ENCODE data around the gene RPH3AL.

The RPH3AL gene

DNA sequence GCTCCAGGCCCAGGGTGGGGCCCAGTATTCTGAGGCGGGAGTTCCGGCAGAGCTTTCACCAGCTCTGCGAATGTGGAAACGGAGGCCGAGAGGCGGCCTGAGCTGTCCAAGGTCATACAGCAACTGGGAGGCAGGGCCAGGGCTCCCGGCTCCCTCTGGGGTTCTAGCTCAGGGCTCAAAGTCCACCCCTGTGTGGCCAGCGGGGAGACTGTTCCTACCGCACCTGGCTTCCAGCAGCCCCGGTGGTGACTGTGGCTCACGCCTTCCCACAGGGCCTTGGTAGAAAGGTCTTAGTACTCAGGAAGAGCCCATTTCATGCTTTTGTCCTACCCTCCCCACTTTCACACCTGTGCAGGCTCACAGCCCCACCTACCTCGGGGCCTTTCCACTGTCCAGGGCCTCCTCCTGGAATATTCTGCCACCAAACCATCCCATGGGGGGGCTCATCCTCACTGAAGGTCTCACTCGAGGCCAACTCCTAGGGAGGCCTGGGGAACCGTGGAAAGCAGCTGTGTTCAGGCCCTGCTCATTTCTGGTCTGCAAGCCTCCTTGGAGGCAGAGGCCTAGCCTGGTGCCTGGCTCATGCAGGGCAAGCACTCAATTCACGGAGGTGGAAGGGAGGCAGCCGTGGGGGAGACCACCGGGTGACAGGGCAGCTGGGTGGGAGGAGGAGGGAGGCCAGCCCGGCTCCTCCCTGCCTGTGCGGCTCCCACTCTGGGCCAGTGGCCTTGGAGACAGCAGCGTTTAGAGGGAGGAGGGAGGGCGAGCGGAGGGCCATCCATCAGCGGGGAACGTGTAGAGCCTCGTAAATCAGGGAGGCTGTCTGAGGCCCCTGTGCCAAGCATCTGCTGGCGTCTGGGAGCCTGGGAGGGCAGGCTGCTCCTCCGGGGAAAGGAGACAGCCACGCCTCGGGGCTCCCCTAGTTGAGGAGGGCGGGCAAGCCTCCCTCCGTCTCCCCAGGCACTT lies 158.5 kb downstream of the RPH3AL start:
- no peak for DNase-seq

DNA sequence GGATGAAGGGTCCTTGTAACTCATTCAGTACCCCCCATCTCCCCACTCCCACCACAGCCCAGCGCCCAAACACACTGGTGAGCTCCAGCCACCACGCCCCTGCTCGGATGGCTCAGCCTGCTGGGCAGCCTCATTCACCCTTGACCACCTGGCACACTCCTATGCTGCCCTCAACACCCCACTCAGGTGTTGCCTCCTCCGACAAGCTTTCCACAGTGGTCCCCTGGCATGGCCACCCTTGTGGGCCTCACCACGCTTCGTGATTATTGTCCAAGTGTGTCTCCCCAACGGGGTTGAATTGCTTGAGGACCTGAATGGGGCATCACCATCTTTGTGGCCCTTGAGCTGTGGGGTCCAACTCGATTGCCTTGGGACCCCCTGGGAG lies 159.2 kb downstream of the RPH3AL start:
- no peak for DNase-seq

DNA sequence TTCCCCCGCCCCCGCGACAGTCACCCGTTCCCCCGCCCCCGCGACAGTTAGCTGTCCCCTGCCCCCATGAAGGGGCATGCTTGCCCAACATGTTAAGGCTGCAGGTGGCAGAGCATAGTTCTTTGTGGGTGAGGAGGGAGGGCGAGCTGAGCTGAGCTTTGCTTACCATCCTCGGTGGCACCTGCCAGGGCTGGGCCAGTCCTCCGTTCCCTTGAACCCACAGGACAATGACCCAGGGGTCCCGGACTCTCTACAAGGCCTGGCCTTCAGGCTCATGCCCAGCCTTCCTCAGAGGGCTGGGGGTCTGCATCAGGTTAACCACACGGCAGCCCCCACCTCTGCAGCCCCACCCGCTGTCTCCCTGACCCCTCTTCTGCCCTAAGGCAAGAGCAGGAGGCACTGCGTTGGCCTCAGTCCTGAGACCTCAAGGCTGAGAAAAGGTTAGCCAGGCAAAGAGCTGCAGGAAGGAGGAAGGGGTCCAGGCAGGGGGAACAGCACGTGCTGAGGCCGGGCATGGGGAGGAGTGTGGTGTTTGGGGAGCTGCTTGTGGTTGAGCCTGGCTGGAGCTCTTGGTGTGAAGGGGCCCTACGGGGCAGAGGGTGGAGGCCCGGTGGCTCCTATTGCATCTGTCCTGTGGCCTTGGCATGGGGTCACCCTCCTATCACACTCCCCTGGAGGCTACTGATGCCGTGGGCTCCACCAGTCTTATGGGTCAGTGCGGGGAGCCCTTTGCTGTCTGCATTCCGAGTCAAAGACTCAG lies 159.8 kb downstream of the RPH3AL start:
- no peak for DNase-seq

DNA sequence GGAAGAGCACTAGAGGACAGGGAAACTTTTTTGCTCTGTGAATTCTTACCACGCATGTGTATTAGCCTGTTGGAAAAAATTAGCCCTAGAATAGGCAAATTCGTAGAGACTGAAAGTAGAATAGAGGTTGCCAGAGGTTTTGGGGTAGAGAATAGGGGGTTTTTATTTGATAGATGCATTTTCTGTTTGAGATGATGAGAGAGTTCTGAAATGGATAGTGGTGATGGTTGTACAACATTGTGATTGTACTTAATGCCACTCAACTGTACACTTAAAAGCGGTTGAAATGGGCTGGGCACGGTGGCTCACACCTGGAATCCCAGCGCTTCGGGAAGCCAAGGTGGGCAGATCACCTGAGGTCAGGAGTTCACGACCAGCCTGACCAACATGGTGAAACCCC lies 163.2 kb downstream of the RPH3AL start:
- DNase-seq = no peak

DNA sequence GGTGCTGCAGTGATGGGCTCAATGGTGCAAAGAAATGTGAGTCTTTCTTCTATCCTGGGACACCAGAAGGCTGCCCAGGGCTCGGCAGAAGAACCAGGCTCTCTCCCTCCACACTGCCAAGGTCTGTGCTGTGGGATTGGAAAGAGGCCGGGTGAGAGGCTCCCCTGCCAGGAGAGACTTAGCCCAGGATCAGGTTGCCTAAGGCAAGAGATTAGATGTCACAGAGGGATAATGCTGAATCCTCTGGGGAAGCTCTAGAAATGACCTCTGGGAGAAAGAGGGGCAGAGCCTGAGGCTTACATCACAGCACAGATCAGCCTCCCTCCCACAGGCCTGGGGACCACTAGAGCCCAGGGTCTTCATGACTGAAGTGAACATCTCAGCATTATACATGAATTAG lies 165.5 kb downstream of the RPH3AL start:
- DNase-seq = no peak

DNA sequence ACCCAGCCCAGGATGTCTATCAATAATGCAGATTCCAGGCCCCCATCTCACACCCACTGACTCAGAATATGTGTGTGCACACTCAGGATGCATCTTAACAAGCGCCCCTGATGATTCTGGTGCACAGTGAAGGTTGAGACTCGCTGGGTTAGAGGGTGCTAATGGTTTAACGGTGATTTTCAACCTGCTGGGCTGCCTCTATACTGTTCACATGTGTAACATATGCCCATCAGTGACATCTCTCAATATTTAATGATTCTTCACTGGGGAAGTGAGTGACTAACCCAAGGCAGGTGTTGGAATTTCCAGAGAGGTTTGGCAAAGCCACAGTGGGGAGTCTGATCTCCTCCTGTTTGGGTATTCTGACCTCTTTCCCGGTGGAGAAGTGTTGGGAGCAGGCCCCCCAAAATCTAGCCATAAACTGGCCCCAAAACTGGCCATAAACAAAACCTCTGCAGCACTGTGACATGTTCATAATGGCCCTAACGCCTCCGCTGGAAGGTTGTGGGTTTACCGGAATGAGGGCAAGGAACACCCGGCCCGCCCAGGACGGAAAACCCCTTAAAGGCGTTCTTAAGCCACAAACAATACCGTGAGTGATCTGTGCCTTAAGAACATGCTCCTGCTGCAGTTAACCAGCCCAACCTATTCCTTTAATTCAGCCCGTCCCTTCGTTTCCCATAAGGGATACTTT lies 167.0 kb downstream of the RPH3AL start:
- no peak for DNase-seq

DNA sequence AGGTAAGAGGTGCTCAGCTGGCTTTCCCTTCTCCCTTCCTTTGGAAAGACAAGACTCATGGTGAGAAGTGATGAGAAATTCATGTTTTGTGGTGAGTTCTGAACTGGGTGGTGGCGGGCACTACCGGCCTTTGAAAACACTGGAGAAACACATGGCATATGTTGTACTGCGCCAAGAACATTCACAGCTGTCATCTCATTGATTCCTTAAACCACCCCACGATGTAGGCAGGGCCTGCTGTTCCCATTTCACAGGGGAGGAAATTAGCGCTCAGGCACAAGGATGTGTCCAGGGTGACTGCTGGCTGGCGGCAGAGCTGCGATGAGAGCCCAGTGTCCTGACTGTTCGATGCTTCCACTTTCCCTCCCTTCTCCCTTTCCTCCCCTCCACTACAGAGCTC lies 169.6 kb downstream of the RPH3AL start:
- DNase-seq = no peak

DNA sequence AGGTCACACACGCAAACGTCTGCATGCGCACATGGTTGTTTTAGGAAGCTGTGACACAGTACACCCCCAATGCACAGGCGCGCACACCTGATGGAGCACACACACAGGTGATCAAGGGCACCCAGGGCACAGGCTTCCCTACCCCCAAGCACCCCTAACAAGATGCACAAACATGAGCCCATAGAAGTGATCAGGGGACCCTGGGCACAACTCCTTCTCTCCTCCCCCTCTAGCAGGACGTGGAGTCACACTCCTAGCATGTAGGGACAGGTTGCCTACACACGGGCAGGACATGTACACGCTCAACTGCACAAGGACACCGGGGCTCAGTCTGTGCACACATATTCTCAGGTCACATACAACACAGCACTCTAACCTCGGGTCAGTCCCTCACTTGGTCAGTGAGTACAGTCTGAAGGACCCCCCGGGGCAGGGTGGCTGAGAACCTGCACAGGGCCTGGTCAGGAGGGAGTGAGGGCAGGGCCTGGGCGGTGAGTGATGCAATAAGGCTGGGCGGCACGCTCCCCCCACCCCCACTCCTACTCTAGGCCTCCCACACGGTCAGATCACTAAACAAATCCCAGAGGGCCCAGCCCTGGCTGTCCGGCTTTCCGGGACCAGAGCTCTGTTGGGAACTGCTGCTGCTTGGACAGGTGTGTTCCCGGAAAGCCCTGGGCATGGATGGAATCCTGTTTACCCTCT lies 170.4 kb downstream of the RPH3AL start:
- DNase-seq = no peak

DNA sequence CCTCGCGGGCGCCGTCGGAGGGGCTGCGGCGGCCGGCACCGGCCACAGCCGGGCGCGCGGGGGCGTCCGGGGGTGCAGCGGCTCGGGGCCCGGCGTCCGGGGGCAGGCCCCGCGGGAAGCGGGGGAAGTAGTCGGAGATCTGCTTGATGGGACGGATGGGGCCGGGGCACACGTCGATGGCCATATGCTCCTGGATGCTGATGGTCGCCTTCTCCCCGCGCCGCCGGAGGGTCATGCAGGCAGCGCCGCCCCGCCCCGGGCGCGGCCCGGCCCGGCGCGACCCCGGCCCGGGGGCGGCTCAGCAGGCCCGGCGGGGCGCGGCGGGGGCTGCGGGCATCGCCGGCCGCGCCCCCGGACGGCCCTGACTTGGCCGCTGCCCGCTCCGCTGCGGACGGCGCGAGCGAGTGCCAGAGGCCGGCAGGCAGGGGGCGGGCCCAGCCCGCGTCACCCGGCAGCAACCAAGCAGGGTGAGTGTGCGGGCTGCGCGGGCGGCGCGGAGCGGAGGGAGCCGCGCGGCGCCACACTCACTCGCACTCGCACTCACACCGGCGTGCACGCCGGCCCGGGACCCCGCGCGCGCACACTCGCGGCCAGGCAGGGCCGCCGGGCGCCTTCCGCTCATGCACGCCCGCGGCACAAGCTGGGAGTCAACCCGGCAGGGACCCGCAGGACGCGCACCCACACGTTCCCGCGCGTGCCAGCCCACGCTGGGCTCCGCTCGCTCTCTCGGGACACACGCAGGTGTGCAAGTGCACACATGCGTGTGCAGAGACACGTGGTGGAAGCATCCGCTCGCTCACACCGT lies 171.2 kb downstream of the RPH3AL start, which contains the start of gene DOC2B:
Gene DOC2B, minus strand, starts transcription at position 406 of the 805 bp plus-strand sequence. Its CDS starts 171 bp downstream, at position 235.
- DNase-seq = no peak

DNA sequence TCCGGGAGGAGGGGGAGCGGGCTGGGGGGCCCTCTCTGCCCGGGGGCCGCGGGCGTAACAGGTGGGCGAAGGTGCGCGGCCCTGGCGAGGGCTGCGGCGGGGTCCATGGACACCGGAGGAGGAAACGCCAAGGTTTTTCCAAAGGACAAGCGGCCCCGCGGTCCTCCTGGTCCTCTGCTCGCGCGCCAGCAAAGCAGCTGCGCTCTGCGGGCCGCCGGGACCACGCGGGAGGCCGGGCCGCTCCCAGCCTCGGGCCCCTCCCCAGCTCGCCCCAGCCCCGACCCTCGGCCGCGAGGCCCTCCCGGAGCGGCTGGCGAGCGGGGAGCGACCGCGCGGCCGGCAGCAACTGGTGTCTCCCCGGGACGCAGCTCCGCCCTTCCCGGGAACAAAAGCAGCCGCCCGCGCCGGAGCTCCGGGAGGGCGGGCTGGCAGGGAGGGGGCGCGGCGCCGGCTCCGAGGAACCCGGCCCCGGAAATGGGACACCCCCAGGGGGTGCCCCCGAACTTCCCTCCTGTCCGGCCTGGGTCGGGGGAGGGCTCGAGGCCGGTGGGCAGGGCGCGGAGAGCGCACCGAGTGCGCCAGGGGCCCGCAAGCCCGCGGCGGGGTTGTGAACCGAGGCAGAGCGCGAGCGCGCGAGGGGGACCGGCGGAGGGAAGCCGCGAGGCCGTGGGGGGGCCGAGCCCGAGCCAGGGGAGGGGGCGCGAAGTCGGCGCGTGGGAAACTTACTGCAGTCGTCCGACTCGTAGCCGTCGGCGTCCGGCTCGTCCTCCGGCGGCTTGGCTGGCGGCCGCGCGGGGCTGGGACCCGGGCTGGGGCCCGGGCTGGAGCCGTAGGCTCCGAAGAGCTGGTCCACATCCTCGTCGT lies 172.0 kb downstream of the RPH3AL start:
- no peak for DNase-seq

DNA sequence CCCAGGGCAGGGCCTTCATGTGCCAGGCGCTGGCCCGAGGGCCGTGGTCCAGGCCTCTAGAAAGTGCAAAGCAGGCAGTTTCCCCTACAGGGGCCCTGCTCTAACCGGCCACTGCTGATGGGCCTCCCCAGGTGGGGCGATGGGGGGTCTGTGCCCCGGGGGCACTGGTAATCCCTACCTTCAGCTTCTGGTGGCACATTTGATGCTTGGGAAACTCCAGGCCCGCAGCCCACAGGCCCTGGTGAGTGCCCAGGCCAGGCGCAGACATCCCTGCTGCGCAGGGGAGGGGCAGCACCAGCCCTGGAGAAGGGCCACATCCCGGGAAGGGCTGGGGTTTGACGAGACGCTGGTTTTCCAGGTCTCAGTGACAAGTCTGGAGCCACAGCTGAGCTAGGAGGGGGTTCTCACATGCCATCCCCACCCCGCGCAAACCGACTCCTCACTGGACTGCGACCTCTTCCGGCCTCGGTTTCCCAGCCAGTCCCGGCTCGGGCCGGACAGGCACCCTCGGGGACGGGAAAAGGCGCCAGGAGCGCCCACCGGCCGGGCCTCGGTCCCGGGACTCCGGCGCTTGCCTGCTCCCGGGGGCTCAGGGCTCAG lies 172.7 kb downstream of the RPH3AL start:
- DNase-seq = no peak

DNA sequence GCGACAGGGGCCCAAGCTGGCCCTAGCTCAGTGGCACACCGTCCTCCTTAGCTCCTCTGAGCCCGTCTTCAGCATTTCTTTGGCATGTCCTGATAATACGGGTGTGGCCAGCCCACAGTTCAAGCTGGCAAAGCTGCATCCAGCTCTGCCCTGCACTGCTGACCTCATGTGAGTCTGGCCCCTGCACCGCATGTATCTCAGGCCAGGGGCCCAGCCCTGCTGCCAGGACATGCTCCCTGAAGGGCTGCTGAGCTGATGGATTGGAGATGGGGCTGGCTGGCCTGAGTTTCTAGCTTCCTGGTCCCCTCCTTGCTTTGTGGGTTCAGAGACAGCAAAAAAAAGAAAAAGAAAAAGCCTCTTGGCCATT lies 173.6 kb downstream of the RPH3AL start:
- DNase-seq = no peak

DNA sequence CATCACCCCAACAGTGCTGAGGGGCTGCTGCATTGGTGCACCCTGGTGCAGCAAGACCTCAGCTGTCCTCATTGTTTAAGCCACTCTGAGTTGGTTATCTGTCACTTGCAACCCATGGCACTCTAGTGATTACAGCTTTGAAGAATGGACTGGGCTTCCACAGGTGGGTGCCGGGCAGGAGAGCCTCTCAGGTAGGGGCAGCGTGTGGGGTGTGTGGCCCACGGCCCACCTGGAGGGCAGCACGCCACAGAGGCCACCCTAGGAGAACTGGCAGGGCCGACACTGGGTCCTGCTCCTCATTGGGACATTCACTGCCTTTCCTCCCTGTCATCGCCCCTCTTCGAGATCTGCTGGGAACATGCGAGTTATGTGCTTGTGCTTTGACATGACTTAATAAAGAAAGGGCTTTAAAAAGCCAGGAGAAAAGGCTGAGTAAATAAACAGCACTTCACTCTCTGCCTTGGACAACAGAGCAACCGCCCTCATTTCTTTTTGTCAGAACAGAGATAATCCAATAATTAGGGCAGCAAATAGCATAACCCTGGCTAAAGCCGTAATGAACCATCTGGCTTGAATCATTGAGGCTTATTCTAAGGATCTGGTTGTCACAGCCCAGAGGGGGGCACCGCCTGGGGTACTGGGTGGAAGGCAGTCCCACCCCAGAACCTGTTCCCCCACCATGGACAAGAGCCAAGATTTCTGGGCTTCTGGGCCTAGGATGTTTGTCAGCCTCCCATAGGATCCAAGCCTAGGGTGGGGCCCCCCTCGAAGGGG lies 174.1 kb downstream of the RPH3AL start:
- DNase-seq = no peak

DNA sequence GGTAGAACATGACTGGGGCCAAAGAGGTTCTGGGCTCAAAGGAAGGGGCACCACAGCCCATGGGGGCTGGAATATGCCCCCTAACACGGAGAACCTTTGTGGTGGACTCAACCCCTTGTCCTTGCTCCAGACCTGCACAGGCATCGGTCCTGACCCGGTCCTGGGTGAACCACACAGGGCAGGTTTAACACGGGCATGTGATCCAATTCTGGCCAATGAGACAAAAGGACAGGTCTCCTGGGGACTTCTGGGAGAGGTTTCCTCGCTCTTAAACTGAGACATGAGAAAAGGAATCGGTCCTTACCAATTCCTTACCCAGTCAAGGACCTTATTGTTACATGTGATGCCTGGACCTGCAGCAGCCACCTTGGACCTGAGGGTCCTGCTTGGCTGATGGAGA lies 174.8 kb downstream of the RPH3AL start:
- no peak for DNase-seq

DNA sequence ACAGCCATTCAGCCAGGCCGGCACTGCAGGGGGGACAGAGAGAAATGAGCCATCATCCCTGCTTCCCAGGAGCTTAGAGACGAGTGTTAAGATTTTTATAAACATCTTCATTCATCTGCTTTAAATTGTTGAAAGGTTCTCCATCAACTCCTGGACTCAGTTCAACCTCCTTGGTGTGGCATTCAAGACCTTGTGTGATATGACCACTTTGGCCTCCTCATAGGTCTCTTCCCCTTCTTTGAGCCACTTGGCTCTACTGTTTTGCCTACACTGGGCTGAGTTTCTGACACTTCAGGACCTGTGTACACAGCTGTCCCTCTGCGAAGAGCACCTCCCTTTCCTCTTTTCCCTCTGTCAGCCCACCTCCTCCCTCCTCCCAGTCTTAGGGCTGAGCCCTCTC lies 175.5 kb downstream of the RPH3AL start:
- DNase-seq = no peak

DNA sequence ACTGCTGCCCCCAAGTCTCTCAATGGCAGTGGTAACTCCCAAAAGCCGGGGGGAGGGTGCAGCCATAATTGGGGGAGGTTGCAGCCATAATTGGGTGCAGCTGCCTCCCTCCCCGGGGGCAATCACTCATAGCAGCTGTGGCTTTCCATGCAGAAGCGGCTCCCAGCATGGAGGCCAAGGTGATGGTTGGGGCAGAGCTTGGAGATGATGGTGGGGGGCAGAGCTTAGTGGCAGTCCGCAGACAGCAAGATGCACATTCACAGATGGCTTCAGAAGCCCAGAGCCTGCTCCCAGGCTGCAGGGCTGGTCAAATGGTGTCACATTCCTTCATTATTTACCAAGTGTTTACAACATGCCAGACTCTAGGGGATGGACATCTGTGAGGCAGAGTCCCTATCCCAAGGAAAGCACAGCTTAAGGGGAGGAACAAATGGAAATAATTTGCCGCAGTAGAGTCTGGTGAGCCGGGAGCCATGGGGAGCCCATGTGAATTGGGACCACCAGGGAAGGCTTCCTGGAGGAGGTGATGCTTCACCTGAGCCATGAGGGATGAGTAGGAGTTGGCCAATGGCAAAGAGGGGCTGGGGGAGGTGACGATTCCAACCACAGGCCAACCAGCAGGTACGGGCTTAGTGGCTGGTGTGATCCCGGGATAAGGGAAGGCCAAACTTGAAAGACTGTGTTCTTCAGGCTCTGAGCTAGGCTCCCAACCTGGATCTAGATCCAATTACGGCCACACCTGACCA lies 179.3 kb downstream of the RPH3AL start:
- no peak for DNase-seq

DNA sequence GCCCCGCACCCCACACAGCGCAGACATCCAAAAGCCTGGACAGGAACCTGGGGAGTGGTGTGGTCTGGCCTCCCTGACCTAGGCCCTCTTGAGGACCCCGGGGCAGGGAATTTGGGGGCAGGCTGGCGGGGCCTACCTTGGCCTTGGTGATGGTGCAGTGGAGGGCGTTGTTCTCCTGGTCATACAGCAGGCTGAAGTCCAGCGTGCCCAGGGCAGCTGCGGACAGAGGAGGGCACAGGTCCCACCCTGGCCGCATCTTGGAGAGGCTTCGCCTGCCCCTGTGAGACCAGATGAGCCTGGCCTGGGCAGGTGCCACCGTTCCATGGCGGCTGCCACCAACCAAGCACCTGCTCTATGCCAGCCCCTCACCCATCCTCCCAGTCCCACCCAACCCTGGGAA lies 180.2 kb downstream of the RPH3AL start:
- DNase-seq = no peak

DNA sequence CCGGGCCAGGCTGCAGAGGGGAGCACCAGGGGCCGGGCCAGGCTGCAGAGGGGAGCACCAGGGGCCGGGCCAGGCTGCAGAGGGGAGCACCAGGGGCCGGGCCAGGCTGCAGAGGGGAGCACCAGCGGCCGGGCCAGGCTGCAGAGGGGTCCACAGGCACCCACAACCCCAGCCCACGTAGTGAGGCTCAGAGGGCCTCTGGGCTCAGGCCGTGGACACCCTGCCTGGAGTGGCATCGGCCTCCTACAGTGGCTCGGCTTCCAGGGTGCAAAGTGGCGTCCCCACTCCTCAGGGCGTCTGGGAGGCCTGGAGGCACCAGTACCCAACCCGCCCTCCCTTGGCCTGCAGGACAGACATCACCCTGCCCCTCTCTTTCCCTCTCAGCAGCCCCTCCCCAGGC lies 180.7 kb downstream of the RPH3AL start:
- DNase-seq = no peak

DNA sequence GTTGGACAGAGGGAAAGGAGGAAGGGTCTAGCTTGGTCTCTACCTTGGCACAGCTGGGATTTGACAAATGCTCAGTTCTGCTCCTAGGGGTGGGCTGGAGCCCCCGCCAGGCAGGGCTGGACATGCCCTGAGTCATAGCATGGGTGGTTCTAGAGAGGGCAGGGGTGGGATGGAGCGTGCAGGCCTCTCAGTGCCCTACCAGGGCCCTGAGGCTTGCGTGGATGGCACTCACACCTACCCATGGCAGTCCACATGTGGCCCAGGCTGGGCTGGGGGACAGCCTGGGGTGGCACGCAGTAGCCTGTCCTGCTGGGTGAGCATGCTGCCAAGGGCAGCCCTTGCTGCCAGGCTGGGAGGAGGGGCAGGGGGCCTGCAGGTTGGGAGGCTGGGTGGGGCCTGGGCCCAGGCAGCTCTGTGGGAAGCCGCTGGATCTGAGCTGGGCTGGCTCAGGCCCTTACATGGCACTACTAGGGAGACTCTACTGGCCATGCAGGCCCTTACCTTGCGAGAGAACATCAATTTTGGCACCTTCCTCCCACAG lies 182.4 kb downstream of the RPH3AL start:
- no peak for DNase-seq
